Activated CD8-positive, alpha-beta memory T cell treated with anti-CD3 and anti-CD28 coated beads for 24 hours (primary cell): ENCODE results near the gene LIMS3.
"Not testable (repeated sequence)": the region's sequence is repeated elsewhere in the genome, so short reads cannot be mapped to it uniquely, and the experiment has no call there.

Experiments used
- DNase-seq: peaks from one replicate; pipeline ENCODE4 v3.0.0-alpha.2; 2020

The LIMS3 gene

DNA sequence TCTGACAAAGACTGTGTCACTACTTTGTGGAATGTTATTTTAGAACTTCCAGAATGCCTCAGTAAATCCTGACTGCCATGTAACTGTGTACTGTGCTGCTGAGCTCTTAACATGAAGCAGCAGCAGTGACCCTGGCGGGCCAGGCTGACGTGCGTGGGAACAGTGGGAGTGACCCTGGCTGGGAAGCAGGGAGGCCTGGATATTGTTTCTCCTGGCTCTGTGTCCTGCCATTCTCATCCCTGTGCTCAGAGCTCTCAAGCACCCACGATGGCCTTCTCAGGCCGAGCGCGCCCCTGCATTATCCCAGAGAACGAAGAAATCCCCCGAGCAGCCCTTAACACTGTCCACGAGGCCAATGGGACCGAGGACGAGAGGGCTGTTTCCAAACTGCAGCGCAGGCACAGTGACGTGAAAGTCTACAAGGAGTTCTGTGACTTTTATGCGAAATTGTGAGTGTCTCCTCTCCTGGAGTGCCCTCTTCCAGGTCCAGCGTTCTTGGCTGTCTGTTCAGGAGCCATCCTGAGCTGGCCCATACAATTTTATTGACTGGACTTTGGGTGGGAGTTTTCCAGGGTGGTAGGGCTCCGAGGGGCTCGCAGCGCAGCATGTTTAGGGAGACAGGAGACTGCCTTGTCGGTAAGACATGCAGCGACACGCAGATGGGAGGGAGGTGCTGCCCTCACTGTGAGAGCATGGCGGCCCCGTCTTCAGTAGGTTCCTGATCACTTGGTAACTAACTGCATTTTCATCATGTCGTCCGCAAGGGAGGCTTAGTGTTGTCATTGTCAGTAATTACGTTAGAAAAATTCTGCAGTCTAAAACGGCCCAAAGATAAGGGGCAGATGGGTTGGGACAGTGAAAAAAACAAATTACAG, at the start of gene LIMS3:
Gene LIMS3 (plus strand): TSS at position 227 of the 875 bp plus-strand sequence. CDS start 41 bp downstream, at position 268.
- DNase-seq = not testable (repeated sequence)

DNA sequence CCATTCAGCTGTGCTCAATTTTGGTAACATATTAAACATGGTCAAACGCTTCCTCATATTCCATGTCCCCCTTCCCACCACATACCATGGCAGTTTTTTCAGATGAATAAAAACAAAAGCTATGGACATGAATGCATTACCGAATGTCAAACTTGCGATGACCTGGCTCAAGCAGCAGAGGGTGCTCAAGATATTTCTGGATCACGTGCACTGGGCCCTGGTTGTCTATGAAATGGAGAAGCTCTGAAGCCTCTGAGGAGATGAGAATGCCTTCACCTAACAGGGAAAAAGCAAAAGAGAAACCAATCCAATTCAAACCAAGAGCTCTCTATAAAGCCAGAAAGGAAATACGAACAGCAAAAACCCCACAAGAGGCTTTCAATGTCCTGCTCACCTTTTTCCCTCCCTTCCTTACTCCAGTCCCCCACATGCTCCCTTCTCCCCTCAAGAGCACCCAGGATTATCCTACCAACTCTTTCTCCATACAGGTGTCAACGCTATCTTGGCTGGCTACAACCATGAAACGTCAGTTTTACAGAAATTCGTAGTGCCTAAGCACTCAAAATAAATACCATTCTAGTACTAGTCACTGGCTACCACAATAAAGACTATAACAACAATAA, 27.2 kb upstream of the LIMS3 start:
- DNase-seq = not testable (repeated sequence)

DNA sequence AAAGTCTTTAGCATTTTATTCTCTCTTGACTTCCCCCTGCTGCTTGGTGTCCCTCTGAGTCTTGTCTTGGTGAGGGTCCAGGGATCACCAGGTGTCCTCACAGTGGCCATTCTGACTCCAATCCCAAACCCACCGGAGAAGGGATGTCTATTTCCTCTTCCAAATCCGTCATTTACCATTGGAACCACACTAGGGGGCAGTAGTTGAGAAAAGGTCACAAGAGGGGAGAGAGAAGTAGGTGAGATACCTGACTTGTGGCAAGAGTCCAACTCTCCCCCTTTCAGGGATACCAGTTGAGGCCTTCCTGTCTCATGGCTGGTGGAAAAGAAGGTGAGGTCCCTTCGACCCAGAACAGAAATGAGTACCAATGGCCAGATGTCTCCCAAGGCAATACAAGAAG, 21.9 kb upstream of the LIMS3 start:
- not testable (repeated sequence) for DNase-seq

DNA sequence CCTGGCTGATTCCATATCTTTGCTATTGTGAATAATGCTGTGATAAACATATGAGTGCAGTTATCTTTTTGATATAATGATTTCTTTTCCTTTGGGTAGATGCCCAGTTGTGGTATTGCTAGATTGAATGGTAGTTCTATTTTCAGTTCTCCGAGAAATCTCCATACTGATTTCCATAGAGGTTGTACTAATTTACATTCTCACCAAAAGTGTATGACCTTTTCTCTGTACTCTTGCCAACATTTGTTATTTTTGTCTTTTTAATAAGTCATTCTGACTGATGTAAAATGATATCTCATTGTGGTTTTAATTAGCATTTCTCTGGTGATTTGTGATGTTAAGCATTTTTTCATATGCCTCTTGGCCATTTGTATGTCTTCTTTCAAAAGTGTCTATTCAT, 16.4 kb upstream of the LIMS3 start:
- DNase-seq = not testable (repeated sequence)

- not testable (repeated sequence) for DNase-seq
These were observed 10.1 kb upstream of the LIMS3 start for GRCh38 chr2:109888414-109888813.

- not testable (repeated sequence) for DNase-seq
These were observed 8.6 kb upstream of the LIMS3 start for GRCh38 chr2:109889909-109890308.

DNA sequence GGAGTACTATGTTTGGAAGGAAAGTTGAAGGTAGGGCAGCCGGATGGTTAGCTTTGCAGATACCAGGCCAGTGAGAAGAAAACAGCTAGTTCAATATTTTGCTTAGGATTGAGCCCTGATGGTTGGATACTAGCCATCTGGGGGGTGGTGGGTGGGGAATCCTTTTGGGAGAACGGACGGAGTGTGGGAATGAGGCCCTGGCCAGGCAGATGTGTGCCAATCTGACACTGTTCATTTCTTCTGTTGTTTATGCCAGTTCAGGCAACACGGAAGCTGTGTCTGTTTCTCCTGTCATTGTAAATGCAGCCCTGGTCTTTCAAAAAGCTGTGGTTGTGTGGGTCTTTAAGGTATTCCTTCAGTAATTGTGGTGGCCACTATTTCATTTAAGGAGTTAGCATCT, 7.5 kb upstream of the LIMS3 start:
- not testable (repeated sequence) for DNase-seq

GRCh38 chr2:109893736-109894135, 4.8 kb upstream of the LIMS3 start:
- DNase-seq = not testable (repeated sequence)

- DNase-seq = not testable (repeated sequence)
These were observed 4.3 kb upstream of the LIMS3 start for GRCh38 chr2:109894141-109894540.

DNA sequence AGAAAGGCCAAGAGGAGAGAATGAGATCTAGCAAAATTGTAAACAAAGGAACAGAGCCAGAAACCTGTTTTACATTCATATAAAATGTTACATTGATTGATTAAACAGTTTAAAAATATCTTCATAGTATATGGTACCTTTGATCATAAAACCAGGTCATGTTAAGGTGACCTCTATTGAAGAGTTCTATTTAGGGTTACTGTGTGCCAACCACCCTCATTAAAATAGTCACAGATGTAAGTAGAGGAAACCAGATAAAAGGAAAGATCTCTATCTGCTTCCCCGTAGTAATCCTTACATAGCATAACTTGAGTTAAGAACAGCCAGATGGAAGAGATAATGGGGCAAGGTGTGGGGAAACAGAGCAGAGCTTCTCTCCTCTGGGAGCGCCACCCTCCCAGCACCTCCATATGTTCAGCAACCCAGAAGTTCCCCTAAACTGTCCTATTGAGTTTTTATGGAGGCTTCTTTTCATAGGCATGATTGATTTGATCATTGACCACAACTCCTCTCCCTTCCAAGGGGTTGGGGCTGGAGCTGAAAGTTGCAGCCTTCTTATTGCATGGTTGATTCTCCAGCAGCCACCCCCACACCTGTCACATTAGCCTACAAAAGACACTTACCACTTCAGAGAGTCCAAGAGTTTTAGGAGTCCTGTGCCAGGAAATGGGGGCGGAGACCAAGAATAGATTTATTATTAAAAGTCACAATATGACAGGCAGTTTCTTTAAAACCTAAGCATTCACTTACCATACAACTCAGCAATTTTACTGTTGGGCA, 3.2 kb upstream of the LIMS3 start:
- not testable (repeated sequence) for DNase-seq

GRCh38 chr2:109896212-109896611, 2.3 kb upstream of the LIMS3 start:
- DNase-seq = not testable (repeated sequence)

- DNase-seq = not testable (repeated sequence)
These were observed 573 bp upstream of the LIMS3 start for GRCh38 chr2:109897769-109898461.

DNA sequence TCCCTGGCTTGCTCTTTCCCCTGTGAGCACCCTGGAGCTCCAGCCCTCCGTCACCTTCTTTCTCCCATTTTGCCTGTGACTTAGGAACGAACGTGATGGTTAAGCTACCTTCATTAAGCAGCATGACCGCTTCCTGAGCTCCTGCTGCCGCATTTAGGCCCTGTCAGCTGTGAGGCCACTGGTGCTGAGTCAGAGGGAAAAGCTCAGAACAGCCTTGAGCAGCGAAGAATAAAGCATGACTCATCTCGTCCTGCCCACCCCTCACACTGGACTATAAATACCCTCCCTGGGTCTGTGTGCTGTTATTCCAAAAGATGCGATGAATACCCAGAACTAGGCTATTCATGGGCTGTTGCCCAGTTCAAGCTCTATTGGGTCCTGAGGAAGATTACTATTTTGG, 7.3 kb downstream of the LIMS3 start:
- not testable (repeated sequence) for DNase-seq

GRCh38 chr2:109908626-109909025, 10.1 kb downstream of the LIMS3 start:
- DNase-seq = not testable (repeated sequence)

GRCh38 chr2:109910789-109911188, 12.3 kb downstream of the LIMS3 start:
- DNase-seq = not testable (repeated sequence)

DNA sequence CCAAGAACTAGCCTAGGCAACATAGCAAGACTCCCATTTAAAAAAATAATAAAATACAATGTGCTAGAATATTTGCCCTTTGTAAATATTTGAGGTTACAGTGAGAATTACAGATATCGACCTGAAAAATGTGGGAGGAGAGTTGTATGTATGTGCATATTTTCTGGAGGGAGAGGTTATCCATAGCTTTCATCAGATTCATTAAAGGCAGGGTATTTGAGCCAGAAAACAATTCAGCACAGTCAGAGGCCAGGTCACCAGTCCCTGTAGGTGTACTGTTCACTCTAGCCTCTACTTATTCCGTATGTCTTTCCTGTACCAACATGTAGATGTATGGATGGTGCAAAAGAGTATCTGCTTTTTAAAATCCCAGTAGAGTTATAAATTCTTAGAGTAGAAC, 15.4 kb downstream of the LIMS3 start:
- not testable (repeated sequence) for DNase-seq

- not testable (repeated sequence) for DNase-seq
These were observed 16.1 kb downstream of the LIMS3 start for GRCh38 chr2:109914552-109914951.

GRCh38 chr2:109915830-109916229, 17.3 kb downstream of the LIMS3 start:
- not testable (repeated sequence) for DNase-seq

- DNase-seq = not testable (repeated sequence)
These were observed 21.7 kb downstream of the LIMS3 start for GRCh38 chr2:109920162-109920561.

DNA sequence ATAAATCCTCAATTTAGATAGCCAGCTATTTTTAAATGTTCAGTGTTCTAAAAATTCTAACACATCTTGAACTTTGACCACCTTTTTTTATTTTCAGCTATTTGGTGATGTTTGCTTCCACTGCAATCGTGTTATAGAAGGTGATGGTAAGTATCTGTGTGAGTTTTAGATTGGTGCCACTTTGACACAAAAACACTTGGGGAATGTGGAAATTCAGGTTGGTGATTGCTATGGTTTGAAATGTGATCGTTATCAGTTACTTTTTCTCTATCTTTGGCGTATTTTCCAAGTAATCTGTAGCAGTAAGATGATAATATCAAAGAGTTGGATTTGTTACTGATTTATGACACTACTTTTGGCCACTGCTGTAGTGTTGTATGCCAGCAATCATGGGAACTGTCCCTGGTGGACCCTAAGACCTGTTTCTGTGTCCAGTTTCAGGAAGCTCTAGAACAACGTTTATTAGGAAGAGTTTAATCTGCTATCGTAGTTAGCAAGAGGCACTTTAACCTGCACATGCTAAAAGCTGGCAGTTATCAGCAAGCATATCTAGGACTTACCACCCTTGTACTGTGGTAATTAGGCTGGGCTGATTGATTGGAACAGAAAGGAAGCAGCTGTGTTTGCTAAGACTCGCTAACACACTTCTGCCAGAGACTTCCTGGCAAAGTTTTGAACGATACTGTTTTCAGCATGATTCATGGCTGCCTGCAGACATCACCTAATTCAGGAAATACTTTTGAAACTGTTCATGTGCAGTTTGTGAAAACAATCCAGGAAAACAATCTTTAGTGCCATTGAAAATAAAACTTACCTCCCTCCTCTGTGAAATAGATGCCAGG, 23.3 kb downstream of the LIMS3 start:
- DNase-seq = not testable (repeated sequence)

DNA sequence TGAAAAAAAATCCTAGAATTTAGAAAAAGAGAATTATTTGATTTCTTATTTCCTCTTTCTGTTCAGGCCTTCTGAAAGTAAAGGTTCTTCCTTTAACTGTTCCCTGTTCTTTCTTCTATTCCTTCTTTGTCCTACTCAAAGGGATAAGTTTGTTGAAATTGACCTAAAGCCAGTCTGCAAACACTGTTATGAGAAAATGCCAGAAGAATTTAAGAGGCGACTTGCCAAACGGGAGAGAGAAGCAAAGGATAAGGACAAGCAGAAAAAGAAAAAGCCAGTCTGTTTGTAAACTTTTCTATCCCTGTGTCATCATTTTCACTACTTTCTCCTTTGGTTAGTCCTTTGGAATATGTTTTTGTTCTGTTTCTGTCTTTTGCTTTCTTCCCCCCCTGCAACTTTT, 26.0 kb downstream of the LIMS3 start:
- DNase-seq = not testable (repeated sequence)

GRCh38 chr2:109927803-109928202, 29.3 kb downstream of the LIMS3 start:
- DNase-seq = not testable (repeated sequence)
